Erythroblast (primary cell): Measurements from ENCODE around the gene BABAM2.

Experiments used
- GATA1 ChIP-seq: IDR thresholded peaks from 2 replicates; pipeline ENCODE4 v1.6.1; 2011; ENCODE audit warnings: low read depth, mild to moderate bottlenecking, control low read depth, low read length, moderate library complexity
- POLR2A ChIP-seq: IDR thresholded peaks from 2 replicates; pipeline ENCODE4 v1.6.1; 2011; ENCODE audit warnings: mild to moderate bottlenecking, low read length

- TF ChIP-seq POLR2A (no peak), GATA1 (no peak)
Measured at GRCh38 chr2:28185891-28186290, 295.4 kb downstream of the BABAM2 start.
